Activated CD4-positive, alpha-beta T cell treated with anti-CD3 and anti-CD28 coated beads, Interleukin-10, Interleukin-2, amounts not matched to agents 100 ng/mL and 50 ng/mL, durations not matched to agents 16 hours and 8 hours (primary cell): ENCODE data around the gene CCDC192.

Experiments
- DNase-seq: peaks from one replicate; pipeline ENCODE4 v3.0.0-alpha.2; 2020

CCDC192 gene

GRCh38 chr5:127961763-127962145 is 258.6 kb downstream of the CCDC192 start:
- no peak for DNase-seq

GRCh38 chr5:127962491-127962890 is 259.3 kb downstream of the CCDC192 start:
- DNase-seq, result no peak

- no peak for DNase-seq
Observed at GRCh38 chr5:127963233-127963632, 260.0 kb downstream of the CCDC192 start.

- no peak for DNase-seq
Observed at GRCh38 chr5:127963931-127964330, 260.7 kb downstream of the CCDC192 start.

GRCh38 chr5:127967323-127967982 is 264.3 kb downstream of the CCDC192 start:
- DNase-seq, result no peak

GRCh38 chr5:127967983-127968592 is 264.9 kb downstream of the CCDC192 start:
- DNase-seq, result no peak

- DNase-seq, result no peak
Observed at GRCh38 chr5:127969002-127969401, 265.8 kb downstream of the CCDC192 start.

- no peak for DNase-seq
Observed at GRCh38 chr5:127969651-127970050, 266.5 kb downstream of the CCDC192 start.

GRCh38 chr5:127970081-127970480 is 266.9 kb downstream of the CCDC192 start:
- no peak for DNase-seq

GRCh38 chr5:127970854-127971425 is 267.7 kb downstream of the CCDC192 start:
- no peak for DNase-seq

GRCh38 chr5:127975961-127976360 is 272.8 kb downstream of the CCDC192 start:
- DNase-seq, result no peak

- DNase-seq, result no peak
Observed at GRCh38 chr5:127976525-127976924, 273.3 kb downstream of the CCDC192 start.

- DNase-seq, result no peak
Observed at GRCh38 chr5:127976991-127977717, 274.0 kb downstream of the CCDC192 start.

GRCh38 chr5:127978738-127979300 is 275.6 kb downstream of the CCDC192 start:
- no peak for DNase-seq

- DNase-seq, result no peak
Observed at GRCh38 chr5:127979475-127979874, 276.3 kb downstream of the CCDC192 start.

- no peak for DNase-seq
Observed at GRCh38 chr5:127980843-127981242, 277.7 kb downstream of the CCDC192 start.

GRCh38 chr5:127981498-127981897 is 278.3 kb downstream of the CCDC192 start:
- no peak for DNase-seq

GRCh38 chr5:127985811-127986325 is 282.7 kb downstream of the CCDC192 start:
- DNase-seq, result no peak

- no peak for DNase-seq
Observed at GRCh38 chr5:127987354-127988145, 284.4 kb downstream of the CCDC192 start.

GRCh38 chr5:127988146-127988760 is 285.1 kb downstream of the CCDC192 start:
- no peak for DNase-seq
